OCI-LY1 (cell line): ENCODE data around the gene INPP5A.

ENCODE experiments used
- CTCF ChIP-seq: fragments of 200-600 bp; sonication (generic), shearing (Covaris generic); IDR thresholded peaks from 2 replicates; pipeline ENCODE4 v1.5.1; 2017; ENCODE audit warnings: mild to moderate bottlenecking, antibody characterized with exemption, low read length, moderate library complexity, mixed read lengths
- EZH2 ChIP-seq: fragments of 200-600 bp; sonication (generic), shearing (Covaris generic); IDR thresholded peaks from 2 replicates; pipeline ENCODE4 v1.8.0; 2017; ENCODE audit warnings: borderline replicate concordance, mixed run types, mild to moderate bottlenecking, antibody characterized with exemption, low read length, moderate library complexity, mixed read lengths

- TF ChIP-seq CTCF, result no peak
- TF ChIP-seq EZH2, result no peak
These were observed 213.3 kb downstream of the INPP5A start for GRCh38 chr10:132750936-132751335.
